Hepatocyte (in vitro differentiated cells): ENCODE data around the gene MDM4. TPM values are rescaled to one million over a fixed set of nuclear protein-coding genes. Genes with fewer than 3 reads are reported as not detected.

Experiments
- DNase-seq: peaks from one replicate; pipeline ENCODE4 v3.0.0-alpha.2; 2016; ENCODE audit warnings: low spot score
- H2AFZ ChIP-seq: fragments of 200-600 bp; sonication (generic); 2 replicates; pipeline ENCODE4 v1.6.0; 2016; ENCODE audit warnings: antibody characterized with exemption, mild to moderate bottlenecking
- H3K27ac ChIP-seq: fragments of 200-600 bp; sonication (generic); 2 replicates; pipeline ENCODE4 v1.5.1; 2016; ENCODE audit warnings: mild to moderate bottlenecking
- H3K27me3 ChIP-seq: fragments of 200-600 bp; sonication (generic); 2 replicates; pipeline ENCODE4 v1.6.1; 2016
- H3K36me3 ChIP-seq: fragments of 200-600 bp; sonication (generic); replicated peaks from 2 replicates; pipeline ENCODE4 v1.5.1; 2016; ENCODE audit warnings: low read depth; ENCODE audit not compliant: insufficient read depth
- H3K4me1 ChIP-seq: fragments of 200-600 bp; sonication (generic); 2 replicates; pipeline ENCODE4 v1.5.1; 2016; ENCODE audit warnings: mild to moderate bottlenecking, moderate library complexity; ENCODE audit not compliant: insufficient read depth
- H3K4me2 ChIP-seq: fragments of 200-600 bp; sonication (generic); 2 replicates; pipeline ENCODE4 v1.6.0; 2016
- H3K4me3 ChIP-seq: fragments of 200-600 bp; sonication (generic); 2 replicates; pipeline ENCODE4 v1.5.1; 2016; ENCODE audit warnings: mild to moderate bottlenecking
- H3K79me2 ChIP-seq: fragments of 200-600 bp; sonication (generic); 2 replicates; pipeline ENCODE4 v1.6.0; 2017; ENCODE audit warnings: mild to moderate bottlenecking
- H3K9me2 ChIP-seq: fragments of 200-600 bp; sonication (generic); replicated peaks from 2 replicates; pipeline ENCODE4 v1.6.0; 2017; ENCODE audit warnings: mild to moderate bottlenecking; ENCODE audit not compliant: insufficient read depth
- H3K9me3 ChIP-seq: fragments of 200-600 bp; sonication (generic); 2 replicates; pipeline ENCODE4 v1.5.1; 2016; ENCODE audit warnings: low read depth, mild to moderate bottlenecking
- H4K20me1 ChIP-seq: fragments of 200-600 bp; sonication (generic); 2 replicates; pipeline ENCODE4 v1.6.0; 2016; ENCODE audit warnings: mild to moderate bottlenecking; ENCODE audit not compliant: insufficient read depth, poor library complexity, severe bottlenecking
- EZH2 ChIP-seq: fragments of 200-600 bp; sonication (generic); IDR thresholded peaks from 2 replicates; pipeline ENCODE4 v1.6.1; 2016; ENCODE audit warnings: antibody characterized with exemption, mild to moderate bottlenecking, borderline replicate concordance
- EZH2phosphoT487 ChIP-seq: fragments of 200-600 bp; sonication (generic); IDR thresholded peaks from one replicate; pipeline ENCODE4 v1.6.1; 2018; ENCODE audit warnings: antibody characterized with exemption, mild to moderate bottlenecking, low read depth, moderate library complexity; ENCODE audit not compliant: unreplicated experiment, severe bottlenecking
- WGBS: methylation state at CpG from one replicate; pipeline ENCODE4 v1.1.6; 2016; ENCODE audit warnings: low lambda C conversion rate; ENCODE audit errors: missing lambda C conversion rate; 5-methylcytosine and 5-hydroxymethylcytosine counted together
- polyA plus RNA-seq: library from polyadenylated mRNA; unstranded; fragments of >200 nt; fragmentation: Nextera tagmentation; extraction: Ambion mirVana; gene quantifications from 2 replicates; pipeline ENCODE4 v1.2.1, GENCODE V29; 2016
- total RNA-seq: library from RNA; depleted of rRNA; stranded (reverse); fragments of >200 nt; gene quantifications from 2 replicates; pipeline ENCODE4 v1.2.3, GENCODE V29; 2014
- TF ChIP-seq, protein P1 (sequence below): fragments of 200-600 bp; sonication (generic); IDR thresholded peaks from 2 replicates; pipeline ENCODE4 v1.5.1; 2016; ENCODE audit warnings: antibody characterized with exemption, mild to moderate bottlenecking; ENCODE audit not compliant: poor library complexity

MDM4 gene
- total and polyA plus RNA-seq, 2 experiments from 2014 or later: 15.4 to 47.8 TPM

DNA sequence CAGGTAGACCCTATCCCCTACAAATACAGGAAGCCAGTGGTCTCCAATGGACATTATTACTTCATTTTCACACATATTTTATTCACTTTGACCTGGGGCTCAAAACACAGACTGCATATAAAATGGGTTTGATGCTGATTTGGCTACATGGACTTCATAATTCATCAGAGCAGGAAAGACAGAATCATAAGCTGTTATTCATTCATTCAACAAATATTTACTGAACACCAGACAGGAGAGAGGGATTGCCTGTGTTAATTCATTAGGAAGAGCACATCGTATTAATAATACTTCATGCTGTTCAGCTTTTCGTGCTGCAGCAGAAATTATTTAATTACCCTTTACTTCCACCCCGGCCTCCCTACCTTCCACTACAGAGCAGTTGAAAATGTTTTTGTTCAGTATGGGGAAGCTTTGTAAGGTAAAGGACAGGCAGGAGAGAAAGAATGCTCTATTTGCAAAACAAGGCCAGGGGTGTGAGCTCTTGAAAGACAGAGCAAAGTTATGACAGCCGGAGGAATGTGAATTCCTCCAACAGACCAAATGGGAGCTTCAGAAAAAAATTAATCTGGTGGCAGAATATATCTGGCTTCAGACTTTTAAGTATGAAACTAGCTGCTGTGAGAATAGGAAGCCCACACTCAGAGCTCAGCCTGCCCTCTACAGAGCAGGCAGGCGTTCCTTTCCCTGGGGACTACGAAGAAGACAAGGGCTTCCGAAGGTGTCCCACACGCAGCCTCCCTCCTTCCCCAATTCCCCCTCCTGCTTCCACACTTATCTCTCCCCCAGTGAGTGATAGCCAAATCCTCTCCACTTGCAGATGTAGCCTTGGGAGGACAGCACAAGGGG lies 58.0 kb downstream of the MDM4 start:
- TF ChIP-seq, protein P1, sequence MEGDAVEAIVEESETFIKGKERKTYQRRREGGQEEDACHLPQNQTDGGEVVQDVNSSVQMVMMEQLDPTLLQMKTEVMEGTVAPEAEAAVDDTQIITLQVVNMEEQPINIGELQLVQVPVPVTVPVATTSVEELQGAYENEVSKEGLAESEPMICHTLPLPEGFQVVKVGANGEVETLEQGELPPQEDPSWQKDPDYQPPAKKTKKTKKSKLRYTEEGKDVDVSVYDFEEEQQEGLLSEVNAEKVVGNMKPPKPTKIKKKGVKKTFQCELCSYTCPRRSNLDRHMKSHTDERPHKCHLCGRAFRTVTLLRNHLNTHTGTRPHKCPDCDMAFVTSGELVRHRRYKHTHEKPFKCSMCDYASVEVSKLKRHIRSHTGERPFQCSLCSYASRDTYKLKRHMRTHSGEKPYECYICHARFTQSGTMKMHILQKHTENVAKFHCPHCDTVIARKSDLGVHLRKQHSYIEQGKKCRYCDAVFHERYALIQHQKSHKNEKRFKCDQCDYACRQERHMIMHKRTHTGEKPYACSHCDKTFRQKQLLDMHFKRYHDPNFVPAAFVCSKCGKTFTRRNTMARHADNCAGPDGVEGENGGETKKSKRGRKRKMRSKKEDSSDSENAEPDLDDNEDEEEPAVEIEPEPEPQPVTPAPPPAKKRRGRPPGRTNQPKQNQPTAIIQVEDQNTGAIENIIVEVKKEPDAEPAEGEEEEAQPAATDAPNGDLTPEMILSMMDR: no peak
- no peak for TF ChIP-seq EZH2phosphoT487
- TF ChIP-seq EZH2: no peak
- Histone ChIP-seq H4K20me1 (no peaks in the 10 kb centered on the region), H3K4me3 (no peak overlapping the region), H3K27me3 (no peaks in the 10 kb centered on the region), H2AFZ (no peak overlapping the region), H3K9me2 (no peaks in the 10 kb centered on the region), H3K27ac (peak overlapping the region; percentile 58), H3K79me2 (no peaks in the 10 kb centered on the region), H3K4me2 (no peak overlapping the region), H3K4me1 (peaks cover 23% of the 10 kb centered on the region), H3K9me3 (no peaks in the 10 kb centered on the region), H3K36me3 (no peaks in the 10 kb centered on the region)
- DNase-seq: no peak
- 46% methylated on average over 8 of the region's 8 CpGs for WGBS

GRCh38 chr1:204574865-204575163 lies 58.6 kb downstream of the MDM4 start:
- no peak for DNase-seq
- 47% methylated on average over 3 of the region's 3 CpGs for WGBS
- Histone ChIP-seq H3K27ac (peak overlapping the region; percentile 58), H3K79me2 (no peaks in the 10 kb centered on the region), H3K9me3 (no peaks in the 10 kb centered on the region), H2AFZ (no peak overlapping the region), H3K4me2 (no peak overlapping the region), H3K27me3 (no peaks in the 10 kb centered on the region), H3K4me3 (no peak overlapping the region), H3K9me2 (no peaks in the 10 kb centered on the region), H4K20me1 (no peaks in the 10 kb centered on the region), H3K36me3 (no peaks in the 10 kb centered on the region), H3K4me1 (peaks cover 23% of the 10 kb centered on the region)
- TF ChIP-seq EZH2 (no peak), EZH2phosphoT487 (no peak)
- TF ChIP-seq, protein P1: no peak

DNA sequence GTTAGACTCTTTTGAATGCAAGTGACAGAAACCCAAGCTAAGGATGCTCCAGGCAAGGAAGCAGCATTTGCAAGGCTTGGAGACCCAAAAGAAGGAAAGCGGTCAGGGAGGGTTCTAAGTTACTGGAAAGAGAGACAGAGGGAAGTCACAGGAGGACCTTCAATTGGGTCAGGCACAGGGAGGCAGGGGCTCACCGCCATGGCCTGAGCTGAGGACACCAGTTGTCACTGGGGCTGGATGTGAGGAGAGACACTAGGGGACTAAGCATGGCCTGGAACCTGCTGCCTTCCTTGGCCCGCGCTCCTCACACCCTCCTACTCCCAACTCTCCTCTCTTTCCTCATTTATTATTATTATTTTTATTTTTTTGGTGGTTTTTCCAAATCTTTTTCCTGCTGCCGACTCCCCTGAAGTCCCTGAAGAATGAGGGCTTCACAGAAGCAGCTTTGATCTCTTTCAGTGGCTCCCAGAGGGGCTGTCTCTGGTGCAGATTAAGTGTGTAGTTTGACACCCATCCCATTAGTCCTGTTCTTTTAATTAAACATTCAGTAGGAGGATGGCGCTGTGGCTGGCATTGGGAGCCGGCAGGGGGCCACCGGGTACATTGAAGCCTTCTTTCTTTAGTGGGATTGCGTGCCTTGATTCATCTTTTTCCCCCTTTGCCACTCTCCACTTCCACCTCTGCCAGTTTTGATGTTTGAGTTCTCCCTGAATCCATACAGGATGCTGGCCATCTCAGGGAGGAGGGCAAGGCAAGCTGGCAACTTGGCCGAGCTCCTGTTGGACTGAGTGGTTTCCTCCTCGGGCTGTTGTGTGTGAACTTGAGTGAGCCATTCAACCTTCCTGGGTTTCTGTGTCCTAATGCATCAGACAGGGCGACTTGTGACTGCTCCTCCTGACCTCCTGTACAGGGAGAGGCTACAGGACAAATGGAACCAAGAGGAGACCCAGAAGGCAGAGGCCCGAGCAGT lies 59.3 kb downstream of the MDM4 start:
- WGBS: 85% methylated on average over 13 of the region's 13 CpGs
- Histone ChIP-seq H3K4me2 (no peak overlapping the region), H3K4me3 (no peak overlapping the region), H2AFZ (no peak overlapping the region), H3K9me2 (no peaks in the 10 kb centered on the region), H3K27ac (no peak overlapping the region), H3K79me2 (no peaks in the 10 kb centered on the region), H3K9me3 (no peaks in the 10 kb centered on the region), H3K36me3 (no peaks in the 10 kb centered on the region), H3K27me3 (no peaks in the 10 kb centered on the region), H4K20me1 (no peaks in the 10 kb centered on the region), H3K4me1 (peaks cover 23% of the 10 kb centered on the region)
- DNase-seq: no peak
- no peak for TF ChIP-seq EZH2
- TF ChIP-seq, protein P1: no peak
- TF ChIP-seq EZH2phosphoT487: no peak
